Mammary epithelial cell (primary cell): Measurements from ENCODE around the gene EGFL8.

ENCODE experiments used
- EZH2 ChIP-seq: IDR thresholded peaks from 2 replicates; pipeline ENCODE4 v1.6.1; 2012; ENCODE audit warnings: low read length, inconsistent platforms, borderline replicate concordance
- TF ChIP-seq, protein P1 (sequence below), 2 donors: IDR thresholded peaks in 1 of 2; conservative IDR thresholded peaks in 1 of 2; 2 replicates each; pipeline ENCODE4 v1.5.1; 2011 to 2012; ENCODE audit warnings: inconsistent platforms in 2 of 2, low read length in 2 of 2, mild to moderate bottlenecking in 2 of 2, control low read depth in 1 of 2, low read depth in 1 of 2; ENCODE audit not compliant: insufficient read depth in 1 of 2; ENCODE audit errors: extremely low read depth in 1 of 2

DNA sequence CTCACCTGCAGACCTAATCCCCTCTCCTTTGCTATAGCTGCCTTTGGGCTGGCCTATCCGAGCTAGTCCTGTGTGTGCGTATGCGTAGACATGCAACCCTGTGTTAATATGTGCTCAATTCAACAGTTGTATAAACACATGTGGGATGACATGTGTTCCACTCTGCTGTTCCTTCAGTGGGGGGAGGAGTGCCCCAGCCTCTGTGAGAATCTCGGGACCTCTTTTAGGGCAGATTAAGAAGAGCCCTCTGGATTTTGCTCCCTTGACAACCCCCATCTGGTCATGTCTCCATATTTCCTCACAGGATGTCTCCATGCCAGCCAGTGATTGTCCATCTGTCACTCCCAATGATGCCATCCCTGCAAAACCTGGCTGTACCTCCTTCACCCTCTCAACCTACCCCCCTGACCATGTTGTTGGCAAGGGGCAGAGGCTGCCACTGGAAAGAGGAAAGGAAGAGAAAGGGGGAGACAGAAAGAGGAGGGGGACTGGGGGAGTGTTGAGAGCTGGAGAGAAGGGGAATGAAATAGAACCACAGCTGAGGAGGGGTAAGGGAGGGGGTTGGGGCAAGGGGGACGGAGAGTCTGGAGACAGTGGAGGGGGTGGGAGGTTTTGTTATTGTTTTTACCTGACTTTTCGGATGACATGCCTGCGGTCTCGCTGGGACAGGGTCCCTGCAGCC lies 13.1 kb upstream of the EGFL8 start:
- TF ChIP-seq, protein P1, sequence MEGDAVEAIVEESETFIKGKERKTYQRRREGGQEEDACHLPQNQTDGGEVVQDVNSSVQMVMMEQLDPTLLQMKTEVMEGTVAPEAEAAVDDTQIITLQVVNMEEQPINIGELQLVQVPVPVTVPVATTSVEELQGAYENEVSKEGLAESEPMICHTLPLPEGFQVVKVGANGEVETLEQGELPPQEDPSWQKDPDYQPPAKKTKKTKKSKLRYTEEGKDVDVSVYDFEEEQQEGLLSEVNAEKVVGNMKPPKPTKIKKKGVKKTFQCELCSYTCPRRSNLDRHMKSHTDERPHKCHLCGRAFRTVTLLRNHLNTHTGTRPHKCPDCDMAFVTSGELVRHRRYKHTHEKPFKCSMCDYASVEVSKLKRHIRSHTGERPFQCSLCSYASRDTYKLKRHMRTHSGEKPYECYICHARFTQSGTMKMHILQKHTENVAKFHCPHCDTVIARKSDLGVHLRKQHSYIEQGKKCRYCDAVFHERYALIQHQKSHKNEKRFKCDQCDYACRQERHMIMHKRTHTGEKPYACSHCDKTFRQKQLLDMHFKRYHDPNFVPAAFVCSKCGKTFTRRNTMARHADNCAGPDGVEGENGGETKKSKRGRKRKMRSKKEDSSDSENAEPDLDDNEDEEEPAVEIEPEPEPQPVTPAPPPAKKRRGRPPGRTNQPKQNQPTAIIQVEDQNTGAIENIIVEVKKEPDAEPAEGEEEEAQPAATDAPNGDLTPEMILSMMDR (conservative IDR thresholded peaks at IDR 0.05 in 1 of 2, IDR thresholded peaks at IDR 0.05 in 1 of 2; ENCODE audit: extremely low read depth in 1 of 2, insufficient read depth in 1 of 2, low read depth in 1 of 2, low read length in 2 of 2) = no peak
- no peak for TF ChIP-seq EZH2
